GM12874 (cell line): ENCODE results near the gene PPP2R5E.

Experiments used
- TF ChIP-seq, protein P1 (sequence below): IDR thresholded peaks from 2 replicates; pipeline ENCODE4 v1.5.1; 2011; ENCODE audit warnings: low read depth, mild to moderate bottlenecking, control low read depth, low read length, moderate library complexity; ENCODE audit not compliant: insufficient read depth

PPP2R5E gene

DNA sequence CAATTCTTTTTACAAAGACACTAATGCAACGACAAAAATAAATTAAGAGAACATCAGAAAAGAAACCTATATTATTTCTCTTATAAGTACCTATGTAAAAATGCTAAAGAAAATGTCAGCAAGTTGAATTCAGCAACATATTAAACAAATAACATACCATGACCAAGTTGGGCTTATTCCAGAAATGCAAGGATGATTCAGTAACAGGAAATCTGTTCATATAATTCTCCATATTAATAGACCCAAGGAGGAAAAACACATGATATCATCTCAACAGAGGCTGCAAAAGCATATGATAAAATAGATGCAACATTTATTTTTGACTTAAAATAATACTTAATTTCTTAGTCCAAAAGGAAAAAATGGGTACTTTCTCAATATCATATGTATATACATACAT lies 199.3 kb downstream of the PPP2R5E start:
- TF ChIP-seq, protein P1, sequence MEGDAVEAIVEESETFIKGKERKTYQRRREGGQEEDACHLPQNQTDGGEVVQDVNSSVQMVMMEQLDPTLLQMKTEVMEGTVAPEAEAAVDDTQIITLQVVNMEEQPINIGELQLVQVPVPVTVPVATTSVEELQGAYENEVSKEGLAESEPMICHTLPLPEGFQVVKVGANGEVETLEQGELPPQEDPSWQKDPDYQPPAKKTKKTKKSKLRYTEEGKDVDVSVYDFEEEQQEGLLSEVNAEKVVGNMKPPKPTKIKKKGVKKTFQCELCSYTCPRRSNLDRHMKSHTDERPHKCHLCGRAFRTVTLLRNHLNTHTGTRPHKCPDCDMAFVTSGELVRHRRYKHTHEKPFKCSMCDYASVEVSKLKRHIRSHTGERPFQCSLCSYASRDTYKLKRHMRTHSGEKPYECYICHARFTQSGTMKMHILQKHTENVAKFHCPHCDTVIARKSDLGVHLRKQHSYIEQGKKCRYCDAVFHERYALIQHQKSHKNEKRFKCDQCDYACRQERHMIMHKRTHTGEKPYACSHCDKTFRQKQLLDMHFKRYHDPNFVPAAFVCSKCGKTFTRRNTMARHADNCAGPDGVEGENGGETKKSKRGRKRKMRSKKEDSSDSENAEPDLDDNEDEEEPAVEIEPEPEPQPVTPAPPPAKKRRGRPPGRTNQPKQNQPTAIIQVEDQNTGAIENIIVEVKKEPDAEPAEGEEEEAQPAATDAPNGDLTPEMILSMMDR: no peak

DNA sequence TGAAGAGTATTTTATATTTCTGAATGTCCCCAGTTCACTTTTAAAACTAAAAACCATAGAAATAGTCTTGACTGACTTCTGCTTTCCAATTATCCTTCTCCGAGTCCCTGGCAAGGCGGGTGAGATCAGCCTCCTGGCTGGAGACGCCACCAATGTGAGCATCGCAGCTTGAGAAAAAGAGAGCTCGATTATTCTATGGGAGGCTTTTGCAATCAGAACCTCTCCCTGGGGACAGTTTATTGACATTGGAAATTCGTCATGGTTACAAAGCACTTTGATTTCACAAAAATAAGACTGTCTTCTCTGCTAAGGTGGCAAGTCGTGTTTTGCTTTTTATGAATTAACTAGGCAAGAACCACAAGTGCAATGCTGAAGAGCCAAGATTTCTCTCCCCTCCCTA lies 200.8 kb downstream of the PPP2R5E start:
- TF ChIP-seq, protein P1: no peak

DNA sequence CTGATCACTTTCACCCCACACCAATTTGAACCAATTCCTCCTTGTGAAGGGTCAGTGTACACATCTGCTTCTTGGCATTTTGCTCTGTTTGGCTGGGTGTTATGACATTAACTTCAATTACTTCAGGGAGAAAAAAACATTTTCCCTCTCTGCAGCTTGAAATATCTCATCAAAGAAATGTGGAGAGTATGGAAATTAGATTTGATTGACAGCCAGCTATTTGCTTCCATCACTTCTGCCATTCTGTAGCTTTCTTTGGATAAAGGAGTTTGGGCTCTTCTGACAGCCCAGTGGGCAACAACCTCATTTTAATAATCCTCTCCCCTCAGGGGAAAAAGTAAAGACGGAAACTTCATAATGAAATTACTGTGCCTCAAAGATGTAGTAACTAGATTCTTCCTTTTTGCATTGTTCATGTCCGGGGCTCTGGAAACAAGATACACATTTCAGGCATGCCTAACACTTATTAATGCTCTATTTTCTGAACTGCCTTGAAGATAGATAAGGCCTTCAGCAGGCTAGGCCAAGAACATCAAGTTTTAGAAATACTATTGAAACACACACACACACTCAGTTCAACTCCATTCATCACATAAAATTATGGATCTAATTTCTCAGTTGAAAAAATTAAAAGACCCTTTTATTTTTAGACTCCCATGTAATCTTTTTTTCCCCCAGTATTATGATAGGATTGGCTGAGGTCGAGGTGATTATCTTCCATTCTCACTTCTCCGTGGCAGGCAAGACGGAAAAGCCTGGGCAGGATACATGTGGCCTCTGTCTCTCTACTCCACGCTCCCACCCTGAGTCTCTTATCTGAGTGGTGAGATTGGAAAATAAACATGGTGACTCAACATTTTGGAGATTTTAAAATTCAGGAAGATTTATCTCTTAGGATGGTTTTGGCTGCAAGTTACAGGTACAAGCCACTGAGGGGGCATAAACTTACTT lies 214.1 kb downstream of the PPP2R5E start:
- TF ChIP-seq, protein P1: no peak

DNA sequence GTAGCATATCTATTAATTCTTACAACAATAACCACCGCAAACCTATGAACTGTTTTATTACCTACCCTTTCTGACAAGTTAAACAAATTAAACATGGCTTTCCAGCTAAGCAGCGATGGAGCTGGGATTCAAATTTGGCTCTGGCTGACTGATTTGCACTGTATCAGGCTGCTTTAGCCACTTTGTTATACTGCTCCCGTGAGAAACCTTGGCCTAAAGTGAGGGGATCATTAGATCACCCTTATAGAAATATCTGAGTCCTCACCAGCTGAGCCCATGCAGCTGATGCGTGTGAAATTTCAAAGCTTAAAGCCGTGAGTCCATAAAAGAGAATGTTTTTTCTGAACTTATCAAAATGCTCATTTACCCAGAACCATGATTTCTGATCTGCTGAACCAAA lies 216.3 kb downstream of the PPP2R5E start:
- TF ChIP-seq, protein P1: no peak

DNA sequence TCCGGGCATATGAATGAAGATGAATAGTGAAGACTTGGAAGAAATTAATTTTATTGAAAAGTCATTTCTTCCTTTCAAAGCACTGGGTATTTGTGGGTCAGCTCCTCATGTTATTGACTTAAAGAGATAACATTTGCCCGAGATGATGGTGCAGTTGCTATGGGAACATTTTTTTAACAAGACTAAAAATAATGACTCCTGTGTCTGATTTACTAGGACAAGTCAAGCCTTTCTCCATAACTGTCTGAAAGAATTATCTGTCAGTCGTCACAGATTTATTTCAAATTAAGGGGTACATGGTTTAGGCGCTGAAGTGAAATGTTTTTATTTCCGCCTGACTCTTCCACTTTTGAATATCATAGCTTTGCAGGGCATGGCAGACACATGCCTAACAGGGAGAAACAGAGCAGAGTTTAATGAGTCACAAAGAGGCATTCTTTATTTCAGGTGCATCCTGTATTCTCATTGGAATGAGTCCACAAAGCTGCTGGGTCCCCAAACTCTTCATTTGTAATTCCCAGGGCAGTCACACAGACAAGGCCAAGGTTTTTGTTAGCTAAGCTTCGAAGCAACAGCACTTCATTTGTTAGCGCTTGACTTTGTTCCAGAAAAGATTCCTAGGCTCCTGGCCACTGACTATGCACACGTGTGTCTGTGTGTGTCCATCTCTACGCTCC lies 220.1 kb downstream of the PPP2R5E start:
- TF ChIP-seq, protein P1: no peak

DNA sequence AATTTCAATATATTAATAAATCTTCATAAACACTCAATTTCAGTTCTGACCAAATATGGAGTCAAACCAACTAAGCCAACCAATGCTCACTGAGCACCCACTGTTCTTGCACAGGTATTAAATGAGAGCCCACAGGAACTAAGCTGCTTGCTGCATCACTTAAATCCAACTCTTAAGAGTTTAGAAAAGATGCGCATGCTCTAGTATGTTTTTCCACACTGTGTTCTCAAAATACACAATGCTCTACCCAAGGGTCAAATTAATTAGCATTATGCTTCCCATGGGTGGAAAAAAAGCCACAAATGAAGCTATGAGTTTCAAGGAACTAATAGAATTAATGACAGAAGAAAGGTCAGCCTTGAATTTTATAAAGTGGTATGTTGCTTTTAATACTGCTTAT lies 220.7 kb downstream of the PPP2R5E start:
- TF ChIP-seq, protein P1: no peak
